ENCODE results near the gene TMEM39A.

- TF ChIP-seq CTCF (IDR thresholded peaks at IDR 0.05) (no peak), POLR2A (IDR thresholded peaks at IDR 0.05) (no peak)
Measured at GRCh38 chr3:119437691-119438258, 25.6 kb downstream of the TMEM39A start.

Data from thyroid gland (tissue), 4 donors.